NT2/D1 (cell line): ENCODE results near the gene CASP1.
"Not testable (repeated sequence)": the region's sequence is repeated elsewhere in the genome, so short reads cannot be mapped to it uniquely, and the experiment has no call there.

Experiments
- DNase-seq: peaks from one replicate; pipeline ENCODE4 v3.0.0-alpha.2; 2011; ENCODE audit warnings: low read depth, low spot score
- H3K27me3 ChIP-seq: 2 replicates; pipeline ENCODE4 v1.6.0; 2011; ENCODE audit warnings: mild to moderate bottlenecking; ENCODE audit not compliant: insufficient read length, insufficient read depth
- H3K36me3 ChIP-seq: 2 replicates; pipeline ENCODE4 v1.6.1; 2011; ENCODE audit warnings: mild to moderate bottlenecking, low read length, mixed read lengths; ENCODE audit not compliant: insufficient read depth, insufficient read length
- H3K4me1 ChIP-seq: 2 replicates; pipeline ENCODE4 v1.5.1; 2011; ENCODE audit not compliant: insufficient read depth, insufficient read length
- H3K4me3 ChIP-seq: 2 replicates; pipeline ENCODE4 v1.5.1; 2011; ENCODE audit warnings: low read depth; ENCODE audit not compliant: insufficient read length
- H3K9ac ChIP-seq: 2 replicates; pipeline ENCODE4 v1.6.0; 2011; ENCODE audit warnings: low read depth; ENCODE audit not compliant: insufficient read length
- H3K9me3 ChIP-seq: 2 replicates; pipeline ENCODE4 v1.5.1; 2011; ENCODE audit warnings: mild to moderate bottlenecking, low read length; ENCODE audit not compliant: insufficient read depth
- SUZ12 ChIP-seq: IDR thresholded peaks from 2 replicates; pipeline ENCODE4 v1.6.1; 2011; ENCODE audit not compliant: insufficient read length, insufficient read depth; ENCODE audit errors: extremely low read depth
- YY1 ChIP-seq: IDR thresholded peaks from 2 replicates; pipeline ENCODE4 v1.6.1; 2011; ENCODE audit not compliant: insufficient read length, insufficient read depth
- ZNF274 ChIP-seq: IDR thresholded peaks from 2 replicates; pipeline ENCODE4 v1.6.1; 2011; ENCODE audit warnings: mild to moderate bottlenecking, low read depth, low read length

The CASP1 gene

DNA sequence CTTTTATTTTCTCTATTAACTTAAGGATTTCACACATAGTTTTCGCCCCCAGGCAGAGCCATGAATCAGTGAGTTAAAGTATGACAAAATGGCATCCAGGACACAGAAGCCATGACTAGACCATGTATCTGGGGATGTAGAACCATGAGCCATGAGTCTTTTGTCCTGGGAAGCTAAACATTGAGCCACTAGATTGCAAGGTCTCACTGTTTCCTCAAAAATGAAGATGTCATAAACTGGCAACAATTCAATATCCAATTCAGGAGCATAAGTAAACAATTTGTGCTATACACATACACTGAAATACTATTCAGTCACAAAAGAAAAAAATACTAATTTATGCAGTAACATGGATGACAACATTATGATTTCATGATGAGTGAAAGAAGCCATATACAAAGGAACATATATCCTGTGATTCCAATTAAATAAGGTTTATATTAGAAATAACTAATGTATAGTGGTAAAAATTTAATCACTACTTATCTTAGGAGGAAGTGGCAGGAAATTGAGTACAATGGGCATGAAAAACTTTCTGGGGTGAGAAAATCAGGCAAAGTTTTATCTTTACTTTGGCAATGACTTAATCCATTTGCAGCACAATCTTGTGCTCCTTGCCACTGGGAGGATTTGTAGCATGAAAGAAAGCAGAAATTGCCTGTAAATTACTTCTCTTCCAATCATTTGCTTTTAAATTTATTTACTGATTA lies 38.7 kb upstream of the CASP1 start:
- TF ChIP-seq YY1 (no peak), ZNF274 (no peak), SUZ12 (no peak)
- H3K36me3 ChIP-seq: no peaks in the 10 kb centered on the region
- H3K4me1 ChIP-seq: no peaks in the 10 kb centered on the region
- no peaks in the 10 kb centered on the region for H3K27me3 ChIP-seq
- no peaks in the 10 kb centered on the region for H3K9me3 ChIP-seq
- H3K9ac ChIP-seq: no peak overlapping the region
- DNase-seq: no peak
- no peak overlapping the region for H3K4me3 ChIP-seq

DNA sequence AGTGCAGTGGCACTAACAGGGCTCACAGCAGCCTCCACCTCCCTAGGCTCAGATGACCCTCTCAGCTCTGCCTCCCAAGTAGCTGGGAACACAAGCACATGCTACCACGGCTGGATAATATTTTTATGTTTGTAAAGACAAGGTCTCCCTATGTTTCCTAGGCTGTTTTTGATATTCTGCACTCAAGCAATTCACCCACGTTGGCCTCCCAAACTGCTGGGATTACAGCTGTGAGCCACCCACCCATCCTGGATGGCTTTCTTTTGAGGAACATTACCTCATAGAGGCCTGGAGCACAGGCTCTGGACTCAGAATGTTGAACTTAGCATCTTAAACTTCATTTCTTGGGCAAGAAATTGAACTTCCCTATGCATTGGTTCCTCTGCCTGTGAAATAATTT lies 37.1 kb upstream of the CASP1 start:
- H3K36me3 ChIP-seq, DNase-seq, H3K4me3 ChIP-seq, H3K27me3 ChIP-seq, H3K4me1 ChIP-seq, H3K9ac ChIP-seq, H3K9me3 ChIP-seq: not testable (repeated sequence)

DNA sequence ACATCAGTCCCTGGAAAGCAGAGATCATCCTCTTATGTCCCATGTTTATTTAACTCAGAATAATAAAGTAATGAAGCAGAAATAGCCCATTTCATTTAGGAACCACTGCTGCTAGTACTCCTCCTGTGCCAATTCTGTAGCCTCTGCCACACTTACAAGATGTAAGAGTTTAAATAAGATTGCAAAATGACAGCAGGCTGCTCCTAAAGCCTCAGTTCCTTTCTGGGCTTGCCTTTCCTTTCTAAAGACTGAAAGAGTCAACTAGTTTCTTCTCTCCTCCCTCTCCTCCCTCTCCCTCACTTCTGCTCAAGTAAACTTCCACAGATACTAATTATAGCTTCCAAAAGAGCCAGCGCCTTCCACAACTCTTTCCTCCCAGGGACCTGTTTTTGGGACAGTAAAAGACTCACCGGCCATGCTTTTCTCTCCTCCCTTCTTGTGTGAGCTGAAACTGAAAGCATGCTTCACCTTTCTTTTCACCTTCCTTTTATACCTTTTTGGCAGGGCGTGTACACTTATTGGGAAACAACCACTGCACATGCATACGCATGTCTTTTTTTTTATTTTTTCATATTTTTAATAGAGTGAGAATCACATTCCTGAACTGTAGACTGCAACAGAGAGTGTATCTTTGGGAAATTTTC lies 36.3 kb upstream of the CASP1 start:
- DNase-seq: no peak
- Histone ChIP-seq H3K4me1 (no peaks in the 10 kb centered on the region), H3K4me3 (no peak overlapping the region), H3K9me3 (no peaks in the 10 kb centered on the region), H3K27me3 (no peaks in the 10 kb centered on the region), H3K36me3 (no peaks in the 10 kb centered on the region), H3K9ac (no peak overlapping the region)
- TF ChIP-seq ZNF274 (no peak), YY1 (no peak), SUZ12 (no peak)

DNA sequence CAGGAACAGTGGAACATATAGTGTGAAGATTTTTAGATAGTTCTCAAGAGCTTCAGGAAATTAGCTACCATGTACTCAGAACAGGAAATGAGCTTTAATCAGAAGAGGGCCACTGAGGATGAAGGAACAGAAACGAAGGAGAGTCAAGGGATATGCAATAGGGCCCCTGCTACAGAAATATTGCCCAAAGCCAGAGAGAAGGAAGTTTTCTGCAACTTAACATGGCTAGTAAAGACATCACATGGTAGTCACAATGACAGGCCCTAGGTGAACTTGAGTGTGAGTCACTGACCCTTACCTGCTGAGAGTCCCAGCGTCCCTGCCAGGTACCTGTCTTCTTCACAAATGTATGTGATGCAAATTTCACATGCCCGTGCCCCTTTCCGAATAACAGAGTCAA lies 35.4 kb upstream of the CASP1 start:
- no peaks in the 10 kb centered on the region for H3K27me3 ChIP-seq
- H3K4me3 ChIP-seq: no peak overlapping the region
- TF ChIP-seq YY1: no peak
- TF ChIP-seq SUZ12: no peak
- TF ChIP-seq ZNF274: no peak
- no peaks in the 10 kb centered on the region for H3K9me3 ChIP-seq
- no peak for DNase-seq
- no peaks in the 10 kb centered on the region for H3K4me1 ChIP-seq
- H3K36me3 ChIP-seq: no peaks in the 10 kb centered on the region
- H3K9ac ChIP-seq: no peak overlapping the region

DNA sequence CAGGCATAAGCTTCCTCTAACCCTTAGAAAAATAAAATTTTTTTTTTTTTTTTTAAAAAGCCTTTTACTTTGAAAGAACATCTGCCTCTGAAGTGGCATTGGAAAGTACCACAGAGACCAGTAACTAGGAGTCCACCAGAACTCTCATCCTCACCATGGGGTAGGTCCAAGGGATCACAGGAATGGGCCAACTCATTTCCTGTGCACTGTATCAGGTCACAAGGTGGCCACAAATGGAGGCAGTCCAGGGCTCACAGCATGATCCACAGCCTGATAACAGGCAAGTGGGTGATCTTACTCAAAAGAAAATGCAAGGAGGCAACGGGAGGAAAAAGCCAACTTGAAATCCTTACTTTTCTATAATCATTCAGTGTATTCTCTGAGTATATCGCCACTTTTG lies 34.8 kb upstream of the CASP1 start:
- H3K9ac ChIP-seq, H3K4me3 ChIP-seq, DNase-seq, H3K4me1 ChIP-seq, H3K36me3 ChIP-seq, H3K27me3 ChIP-seq, H3K9me3 ChIP-seq: not testable (repeated sequence)

DNA sequence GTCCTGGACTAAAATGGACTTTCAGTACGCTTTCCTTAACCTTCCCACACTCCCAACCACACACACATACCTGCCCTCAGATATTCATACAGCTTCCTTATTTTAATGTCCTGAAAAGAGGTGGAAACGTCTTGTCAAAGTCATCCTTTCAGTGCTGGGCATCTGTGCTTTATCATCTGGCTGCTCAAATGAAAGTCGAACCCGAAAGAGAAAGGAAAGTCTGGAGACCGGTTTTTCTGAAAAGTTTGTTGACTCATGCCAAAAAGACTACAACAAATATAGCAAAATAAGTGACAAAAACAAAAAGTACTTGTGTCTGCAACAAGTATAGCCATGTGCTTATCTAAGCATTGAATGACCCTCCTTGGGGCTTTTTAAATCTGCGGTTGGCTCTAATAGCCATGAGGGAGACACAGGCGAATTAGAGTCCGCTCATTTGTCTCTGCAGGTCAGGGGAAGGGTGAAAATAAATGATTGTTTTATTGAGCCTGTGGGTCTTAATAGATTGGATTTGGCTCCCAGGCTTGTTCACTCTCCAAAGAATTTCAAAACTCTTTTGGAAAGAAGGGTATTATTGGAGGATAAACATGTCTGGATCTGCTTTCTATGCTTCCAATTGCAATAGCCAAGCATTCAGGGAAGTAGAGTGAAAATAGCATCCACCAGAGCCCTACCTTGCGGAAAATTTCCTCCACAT lies 28.4 kb upstream of the CASP1 start:
- H3K4me3 ChIP-seq, H3K9ac ChIP-seq, H3K27me3 ChIP-seq, H3K36me3 ChIP-seq, H3K4me1 ChIP-seq, DNase-seq, H3K9me3 ChIP-seq: not testable (repeated sequence)

DNA sequence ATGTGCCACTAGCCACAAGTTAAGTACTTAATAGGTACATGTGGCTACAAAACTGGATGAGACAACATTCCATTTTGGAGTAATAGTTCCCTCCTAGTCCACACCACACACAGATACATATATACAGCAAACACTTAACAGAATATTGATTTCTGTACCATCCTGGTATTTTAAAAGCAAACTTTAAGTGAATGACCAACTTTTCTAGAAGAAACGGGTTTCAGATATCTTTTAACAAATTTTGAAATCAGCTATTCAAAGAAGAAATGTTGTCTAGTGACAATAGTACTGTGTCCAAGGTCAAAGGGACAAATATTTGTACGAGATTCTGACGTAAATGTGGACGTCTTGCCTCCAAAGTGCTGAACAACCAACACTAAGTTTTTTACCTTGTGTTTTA lies 22.5 kb upstream of the CASP1 start:
- H3K9ac ChIP-seq: no peak overlapping the region
- H3K4me1 ChIP-seq: no peaks in the 10 kb centered on the region
- DNase-seq: no peak
- no peaks in the 10 kb centered on the region for H3K27me3 ChIP-seq
- TF ChIP-seq SUZ12 (no peak), ZNF274 (no peak), YY1 (no peak)
- no peak overlapping the region for H3K4me3 ChIP-seq
- H3K9me3 ChIP-seq: no peaks in the 10 kb centered on the region
- H3K36me3 ChIP-seq: no peaks in the 10 kb centered on the region
